PC-9 (cell line): ENCODE results near the gene CDC20.

Experiments
- EZH2 ChIP-seq: fragments of 200-600 bp; sonication (generic); IDR thresholded peaks from 2 replicates; pipeline ENCODE4 v1.8.0; 2017; ENCODE audit warnings: antibody characterized with exemption, low read depth
- TF ChIP-seq, protein P1 (sequence below): fragments of 200-600 bp; sonication (generic); conservative IDR thresholded peaks from 2 replicates; pipeline ENCODE4 v1.6.1; 2017; ENCODE audit warnings: mixed run types, antibody characterized with exemption, mild to moderate bottlenecking, moderate library complexity

DNA sequence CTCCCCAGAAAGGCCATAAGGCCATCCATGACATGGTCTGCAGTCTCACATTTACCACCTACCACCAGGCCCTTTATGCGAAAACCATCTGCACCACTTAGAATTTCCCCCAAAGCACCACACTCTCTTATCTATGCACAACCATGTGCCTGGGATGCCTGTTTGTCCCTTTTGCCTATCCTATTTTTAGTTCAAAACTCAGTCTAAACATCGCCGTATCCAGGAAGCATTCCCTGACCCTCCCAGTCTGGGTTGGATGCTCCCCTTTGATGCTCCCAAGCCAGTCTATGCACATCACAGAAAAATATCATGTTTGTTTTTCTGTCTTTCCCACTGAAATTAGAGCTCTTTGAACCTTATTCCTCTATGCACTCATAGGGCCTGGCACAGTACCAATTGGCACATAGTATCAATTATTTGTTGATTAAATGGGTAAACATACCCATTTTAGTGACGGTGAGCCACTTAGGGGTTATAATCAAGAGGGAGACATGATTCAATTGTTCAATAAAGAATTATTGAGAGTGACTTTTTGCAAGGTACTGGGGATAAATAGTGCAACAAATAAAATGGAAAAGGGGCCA, 14.4 kb upstream of the CDC20 start:
- TF ChIP-seq, protein P1, sequence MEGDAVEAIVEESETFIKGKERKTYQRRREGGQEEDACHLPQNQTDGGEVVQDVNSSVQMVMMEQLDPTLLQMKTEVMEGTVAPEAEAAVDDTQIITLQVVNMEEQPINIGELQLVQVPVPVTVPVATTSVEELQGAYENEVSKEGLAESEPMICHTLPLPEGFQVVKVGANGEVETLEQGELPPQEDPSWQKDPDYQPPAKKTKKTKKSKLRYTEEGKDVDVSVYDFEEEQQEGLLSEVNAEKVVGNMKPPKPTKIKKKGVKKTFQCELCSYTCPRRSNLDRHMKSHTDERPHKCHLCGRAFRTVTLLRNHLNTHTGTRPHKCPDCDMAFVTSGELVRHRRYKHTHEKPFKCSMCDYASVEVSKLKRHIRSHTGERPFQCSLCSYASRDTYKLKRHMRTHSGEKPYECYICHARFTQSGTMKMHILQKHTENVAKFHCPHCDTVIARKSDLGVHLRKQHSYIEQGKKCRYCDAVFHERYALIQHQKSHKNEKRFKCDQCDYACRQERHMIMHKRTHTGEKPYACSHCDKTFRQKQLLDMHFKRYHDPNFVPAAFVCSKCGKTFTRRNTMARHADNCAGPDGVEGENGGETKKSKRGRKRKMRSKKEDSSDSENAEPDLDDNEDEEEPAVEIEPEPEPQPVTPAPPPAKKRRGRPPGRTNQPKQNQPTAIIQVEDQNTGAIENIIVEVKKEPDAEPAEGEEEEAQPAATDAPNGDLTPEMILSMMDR = no peak
- no peak for TF ChIP-seq EZH2
